Epithelial cell of esophagus (primary cell): Measurements from ENCODE around the gene USF3.

ENCODE experiments used
- DNase-seq: peaks from one replicate; pipeline ENCODE4 v3.0.0; 2010; ENCODE audit warnings: low read depth
- H3K4me3 ChIP-seq: 2 replicates; pipeline ENCODE4 v1.5.1; 2011; ENCODE audit warnings: mild to moderate bottlenecking, low read length, control low read depth
- CTCF ChIP-seq: IDR thresholded peaks from 2 replicates; pipeline ENCODE4 v1.5.1; 2011; ENCODE audit warnings: low read depth, mild to moderate bottlenecking, low read length, control low read depth, inconsistent platforms; ENCODE audit not compliant: insufficient read depth; ENCODE audit errors: missing control alignments

Gene USF3

GRCh38 chr3:113615976-113616375 lies 80.5 kb downstream of the USF3 start:
- DNase-seq: no peak
- no peak for TF ChIP-seq CTCF

GRCh38 chr3:113614402-113614801 lies 82.0 kb downstream of the USF3 start:
- no peak for DNase-seq
- no peak for TF ChIP-seq CTCF
- no peak overlapping the region for H3K4me3 ChIP-seq

More at GRCh38 chr3:113615976-113616375, 80.5 kb downstream of the USF3 start:
- H3K4me3 ChIP-seq: no peak overlapping the region

- no peak for TF ChIP-seq CTCF
- DNase-seq: no peak
- H3K4me3 ChIP-seq: no peak overlapping the region
These were observed 89.2 kb downstream of the USF3 start for GRCh38 chr3:113607219-113607596.

GRCh38 chr3:113606539-113607218 lies 89.8 kb downstream of the USF3 start:
- no peak for DNase-seq

GRCh38 chr3:113602836-113603235 lies 93.6 kb downstream of the USF3 start:
- no peak overlapping the region for H3K4me3 ChIP-seq
- no peak for DNase-seq
- no peak for TF ChIP-seq CTCF

More at GRCh38 chr3:113606539-113607218, 89.8 kb downstream of the USF3 start:
- no peak for TF ChIP-seq CTCF
- H3K4me3 ChIP-seq: no peak overlapping the region

- no peak for DNase-seq
- no peak overlapping the region for H3K4me3 ChIP-seq
- no peak for TF ChIP-seq CTCF
These were observed 94.2 kb downstream of the USF3 start for GRCh38 chr3:113602256-113602655.

GRCh38 chr3:113601240-113601639 lies 95.2 kb downstream of the USF3 start:
- no peak for TF ChIP-seq CTCF
- no peak overlapping the region for H3K4me3 ChIP-seq
- DNase-seq: no peak
